HepG2 (cell line): ENCODE measurements around the gene ZNF607. TPM values are rescaled to one million over a fixed set of nuclear protein-coding genes. Genes with fewer than 3 reads are reported as not detected.

Experiments used
- ATAC-seq: fragments of 200-7000 bp; cut with Tn5 transposase; 3 replicates; pipeline ENCODE4 v1.9.1; 2020; ENCODE audit warnings: mild to moderate bottlenecking, moderate library complexity
- BruUV-seq: library from RNA; stranded (reverse); fragments of 400-500 nt; replicated peaks from 2 replicates; lab custom pipeline; 2021; lab: Mats Ljungman, UMichigan
- CTCF ChIA-PET: fragments of 300-600 bp; formaldehyde crosslinking; extraction: SDS; loops from one replicate; lab custom pipeline; 2021; ENCODE audit warnings: low total read pairs, inconsistent platforms, low intra/inter-chr PET ratio; lab: Yijun Ruan, JAX
- POLR2A ChIA-PET: fragments of 350-600 bp; sonication (Branson Sonifier 250); formaldehyde crosslinking; loops from one replicate; lab custom pipeline; 2020; ENCODE audit warnings: antibody characterized with exemption, inconsistent platforms; lab: Yijun Ruan, JAX
- DNase-seq: peaks from one replicate; pipeline ENCODE4 v3.0.0-alpha.2; 2015; ENCODE audit warnings: low spot score
- FAIRE-seq: peaks from 3 replicates; lab custom pipeline; 2011; peaks lifted over from hg19 to GRCh38; lab: Jason Lieb, UNC
- H2AFZ ChIP-seq: one replicate; pipeline ENCODE4 v1.6.1; 2011; ENCODE audit warnings: low read length, inconsistent platforms
- H3K27ac ChIP-seq: fragments of 300-600 bp; 3 replicates; pipeline ENCODE4 v1.8.0; 2011; ENCODE audit warnings: mixed run types, mild to moderate bottlenecking, mixed read lengths, low read length, inconsistent platforms; ENCODE audit not compliant: insufficient read depth; ENCODE audit errors: extremely low read length
- H3K27me3 ChIP-seq, 2 experiments: fragments of 200-600 bp in 1 of 2; 2 replicates in 1 of 2; 3 replicates in 1 of 2; pipeline versions ENCODE4 v1.6.0 to v1.8.0; 2011; ENCODE audit warnings: low read length in 2 of 2, mild to moderate bottlenecking in 2 of 2, moderate library complexity in 2 of 2, inconsistent platforms in 1 of 2; ENCODE audit not compliant: insufficient read depth in 2 of 2, control insufficient read depth in 1 of 2
- H3K36me3 ChIP-seq, 2 experiments: fragments of 200-600 bp in 1 of 2; replicated peaks in 1 of 2; 2 replicates in 1 of 2; 3 replicates in 1 of 2; pipeline versions ENCODE4 v1.5.1 to v1.8.0; 2011; ENCODE audit warnings: low read length in 2 of 2, inconsistent platforms in 1 of 2; ENCODE audit not compliant: insufficient read depth in 2 of 2, control insufficient read depth in 1 of 2
- H3K4me1 ChIP-seq: 2 replicates; pipeline ENCODE4 v1.5.1; 2012; ENCODE audit warnings: low read length, inconsistent platforms; ENCODE audit not compliant: insufficient read depth
- H3K4me2 ChIP-seq: 2 replicates; pipeline ENCODE4 v1.6.0; 2011; ENCODE audit warnings: low read depth, low read length, inconsistent platforms
- H3K4me3 ChIP-seq, 3 experiments: fragments of 200-600 bp in 1 of 3; sonication (generic), shearing (Covaris generic) in 1 of 3; replicated peaks in 1 of 3; 2 replicates each; pipeline ENCODE4 v1.5.1; 2011 to 2016; ENCODE audit warnings: low read length in 3 of 3, inconsistent platforms in 2 of 3, low read depth in 2 of 3, mild to moderate bottlenecking in 2 of 3, control low read depth in 1 of 3, mixed read lengths in 1 of 3; ENCODE audit not compliant: insufficient read depth in 1 of 3
- H3K79me2 ChIP-seq: one replicate; pipeline ENCODE4 v1.6.1; 2011; ENCODE audit warnings: low read length, inconsistent platforms; ENCODE audit not compliant: insufficient read depth
- H3K9ac ChIP-seq: 2 replicates; pipeline ENCODE4 v1.6.0; 2011; ENCODE audit warnings: mild to moderate bottlenecking, low read depth, low read length, inconsistent platforms; ENCODE audit not compliant: insufficient read depth
- H3K9me3 ChIP-seq: 2 replicates; pipeline ENCODE4 v1.5.1; 2012; ENCODE audit warnings: mild to moderate bottlenecking, low read length
- H4K20me1 ChIP-seq: 2 replicates; pipeline ENCODE4 v1.6.0; 2011; ENCODE audit warnings: inconsistent platforms, mild to moderate bottlenecking, low read length, moderate library complexity; ENCODE audit not compliant: insufficient read depth
- CENPT ChIP-seq: sonication (generic); formaldehyde crosslinking; IDR thresholded peaks from 2 replicates; pipeline ENCODE4 v1.8.0; 2022; ENCODE audit warnings: low read depth, mild to moderate bottlenecking, moderate library complexity, missing genetic modification reagents
- EHMT2 ChIP-seq: fragments of 200-600 bp; sonication (generic); IDR thresholded peaks from 2 replicates; pipeline ENCODE4 v1.7.0; 2017; ENCODE audit warnings: antibody characterized with exemption, low read depth, low read length, borderline replicate concordance
- FLYWCH1 ChIP-seq: sonication (generic); formaldehyde crosslinking; IDR thresholded peaks from 2 replicates; pipeline ENCODE4 v1.8.1; 2023; ENCODE audit warnings: mild to moderate bottlenecking, missing genetic modification reagents
- FOSL2 ChIP-seq: sonication (generic); formaldehyde crosslinking; IDR thresholded peaks from 2 replicates; pipeline ENCODE4 v1.4.0; 2020; ENCODE audit warnings: missing genetic modification reagents
- GFI1 ChIP-seq: sonication (generic); formaldehyde crosslinking; IDR thresholded peaks from 2 replicates; pipeline ENCODE4 v1.5.0; 2020; ENCODE audit warnings: missing genetic modification reagents, mild to moderate bottlenecking, borderline replicate concordance
- GLI4 ChIP-seq: sonication (generic); formaldehyde crosslinking; IDR thresholded peaks from 2 replicates; pipeline ENCODE4 v1.5.1; 2020; ENCODE audit warnings: missing genetic modification reagents, mild to moderate bottlenecking, moderate library complexity, borderline replicate concordance
- KDM5A ChIP-seq: fragments of 200-600 bp; sonication (generic); IDR thresholded peaks from 2 replicates; pipeline ENCODE4 v1.7.0; 2018; ENCODE audit warnings: antibody characterized with exemption, mild to moderate bottlenecking, low read length, borderline replicate concordance
- NFKB2 ChIP-seq: sonication (generic); formaldehyde crosslinking; IDR thresholded peaks from 2 replicates; pipeline ENCODE4 v1.4.0; 2020; ENCODE audit warnings: missing genetic modification reagents, borderline replicate concordance
- RFX1 ChIP-seq: fragments of 450-650 bp; IDR thresholded peaks from 2 replicates; pipeline ENCODE4 v1.6.1; 2017
- RFXAP ChIP-seq: sonication (generic); formaldehyde crosslinking; IDR thresholded peaks from 2 replicates; pipeline ENCODE4 v1.4.0; 2020; ENCODE audit warnings: missing genetic modification reagents, borderline replicate concordance
- SAP130 ChIP-seq: IDR thresholded peaks from 2 replicates; pipeline ENCODE4 v1.6.1; 2016; ENCODE audit warnings: low read depth
- SCMH1 ChIP-seq: sonication (generic); formaldehyde crosslinking; IDR thresholded peaks from 2 replicates; pipeline ENCODE4 v1.9.0; 2021; ENCODE audit warnings: missing genetic modification reagents, mild to moderate bottlenecking, borderline replicate concordance
- SIX4 ChIP-seq: sonication (generic); formaldehyde crosslinking; IDR thresholded peaks from 2 replicates; pipeline ENCODE4 v1.4.0; 2020; ENCODE audit warnings: missing genetic modification reagents
- ZNF235 ChIP-seq: sonication (generic); formaldehyde crosslinking; IDR thresholded peaks from 2 replicates; pipeline ENCODE4 v1.8.1; 2023; ENCODE audit warnings: mild to moderate bottlenecking, missing genetic modification reagents, borderline replicate concordance
- ZNF564 ChIP-seq: sonication (generic); formaldehyde crosslinking; IDR thresholded peaks from 2 replicates; pipeline ENCODE4 v1.8.1; 2023; ENCODE audit warnings: mild to moderate bottlenecking, missing genetic modification reagents
- WGBS: methylation state at CpG from one replicate; pipeline ENCODE4 v1.1.6; 2017; ENCODE audit warnings: low lambda C conversion rate; 5-methylcytosine and 5-hydroxymethylcytosine counted together
- in situ Hi-C: cut with HindIII; loops from 2 replicates; pipeline ENCODE4 v1.10.0; 2017; ENCODE audit warnings: low pct_unique_long_range_greater_than_20kb; ENCODE audit not compliant: extremely low pct_ligation_motif_present
- intact Hi-C: fragments of 100-400 bp; cut with micrococcal nuclease; formaldehyde crosslinking; loops from one replicate; pipeline ENCODE4 v1.10.0; 2022; ENCODE audit not compliant: unreplicated experiment
- polyA plus RNA-seq, 8 experiments: library from polyadenylated mRNA; depleted of rRNA in 3 of 8; stranded (reverse) in 7 of 8; unstranded in 1 of 8; fragments of >200 nt; fragmentation: Illumina TruSeq in 4 of 8; extraction: Trizol in 4 of 8; gene quantifications; 2 replicates each; pipeline versions ENCODE4 v1.2.1 to v1.2.3, GENCODE V29; 2011 to 2016; ENCODE audit warnings: low read depth in 4 of 8, missing spikeins in 1 of 8, mixed read lengths in 1 of 8; ENCODE audit not compliant: insufficient read depth in 1 of 8
- total RNA-seq, 5 experiments: library from RNA; depleted of rRNA; stranded (reverse); fragments of >200 nt; fragmentation: Illumina TruSeq; extraction: Trizol; gene quantifications; 2 replicates each; pipeline ENCODE4 v1.2.3, GENCODE V29; 2016; ENCODE audit warnings: low read depth in 1 of 5
- TF ChIP-seq, protein P1 (sequence below): IDR thresholded peaks from 2 replicates; pipeline ENCODE4 v1.4.0; 2020; ENCODE audit warnings: mild to moderate bottlenecking, missing genetic modification reagents

ZNF607 gene
- total and polyA plus RNA-seq, 2 of the 13 experiments (the other 11 are each of a cell fraction or from before 2014, with no cell fraction given) = 3.8 to 8.3 TPM

- 25% methylated on average over 6 of the region's 8 CpGs for WGBS
- Histone ChIP-seq H4K20me1 (no peaks in the 10 kb centered on the region), H2AFZ (no peak overlapping the region), H3K9ac (peak overlapping the region; percentile 82; the same call in 1 of the 2 replicates), H3K36me3 (no peaks in the 10 kb centered on the region), H3K27me3 (no peaks in the 10 kb centered on the region), H3K79me2 (peaks cover 10% of the 10 kb centered on the region), H3K4me3 (peak overlapping the region; percentile 75 to 95 (median 92); a peak in 5 of 6 replicates), H3K27ac (no peak overlapping the region), H3K4me2 (peak overlapping the region; percentile 81)
- CTCF ChIA-PET = no interaction called here
- ATAC-seq = no peak
- FAIRE-seq = no peak
- in situ Hi-C loops = no loop called here
- BruUV-seq = no TSS peak
- TF ChIP-seq ZNF564 (CRISPR knock-in tag) (no peak), KDM5A (peak; percentile 7; the same call in 1 of the 2 replicates), EHMT2 (0 out of 2 replicates have a peak, but pooled peaks have one; percentile 34)
- TF ChIP-seq, all 625 proteins: peak for 2
- POLR2A ChIA-PET = interaction anchor here (0.6 to 2.1 kb wide), 4 partner anchors 28 to 126 kb away, joined by 3 to 8 read pairs (median 5); partner anchors contain the start of gene ZNF573
- no peak for DNase-seq
- peaks cover 9% of the 10 kb centered on the region for H3K4me1 ChIP-seq
- intact Hi-C loops = loop anchor here (1.0 to 5.0 kb wide), 2 partner anchors 59 to 348 kb away; partner anchors contain the start of genes ZNF527 and ZNF573
- no peaks in the 10 kb centered on the region for H3K9me3 ChIP-seq
These were observed 335 bp upstream of the ZNF607 start for GRCh38 chr19:37719927-37720265.

GRCh38 chr19:37718304-37718703 lies 1.3 kb downstream of the ZNF607 start:
- Histone ChIP-seq H3K27me3 (no peaks in the 10 kb centered on the region), H3K36me3 (no peaks in the 10 kb centered on the region), H3K9me3 (no peaks in the 10 kb centered on the region), H3K27ac (peak overlapping the region; percentile 89), H2AFZ (no peak overlapping the region), H3K4me3 (peak overlapping the region; percentile 75 to 95 (median 92)), H4K20me1 (no peaks in the 10 kb centered on the region), H3K4me1 (peaks cover 9% of the 10 kb centered on the region), H3K9ac (peak overlapping the region; percentile 82), H3K79me2 (peaks cover 10% of the 10 kb centered on the region), H3K4me2 (peak overlapping the region; percentile 81)
- DNase-seq = peak; percentile 10
- peak; percentile 58 for FAIRE-seq
- POLR2A ChIA-PET = interaction anchor here (2.1 kb wide), 1 partner anchor 61 kb away, joined by 8 read pairs; the partner anchor contains the start of gene ZNF573
- CTCF ChIA-PET = no interaction called here
- intact Hi-C loops = loop anchor here (5.0 kb wide), 1 partner anchor 346 kb away; the partner anchor contains the start of gene ZNF527
- ATAC-seq = no peak
- in situ Hi-C loops = no loop called here
- BruUV-seq = no TSS peak
- 36% methylated on average over 9 of the region's 10 CpGs for WGBS
- no peak for TF ChIP-seq ZNF235 (CRISPR knock-in tag)
- TF ChIP-seq SIX4 (CRISPR knock-in tag) = no peak
- TF ChIP-seq FLYWCH1 = no peak
- TF ChIP-seq SAP130 (CRISPR knock-in tag) = peak; percentile 22; the same call in 1 of the 2 replicates
- TF ChIP-seq, protein P1, sequence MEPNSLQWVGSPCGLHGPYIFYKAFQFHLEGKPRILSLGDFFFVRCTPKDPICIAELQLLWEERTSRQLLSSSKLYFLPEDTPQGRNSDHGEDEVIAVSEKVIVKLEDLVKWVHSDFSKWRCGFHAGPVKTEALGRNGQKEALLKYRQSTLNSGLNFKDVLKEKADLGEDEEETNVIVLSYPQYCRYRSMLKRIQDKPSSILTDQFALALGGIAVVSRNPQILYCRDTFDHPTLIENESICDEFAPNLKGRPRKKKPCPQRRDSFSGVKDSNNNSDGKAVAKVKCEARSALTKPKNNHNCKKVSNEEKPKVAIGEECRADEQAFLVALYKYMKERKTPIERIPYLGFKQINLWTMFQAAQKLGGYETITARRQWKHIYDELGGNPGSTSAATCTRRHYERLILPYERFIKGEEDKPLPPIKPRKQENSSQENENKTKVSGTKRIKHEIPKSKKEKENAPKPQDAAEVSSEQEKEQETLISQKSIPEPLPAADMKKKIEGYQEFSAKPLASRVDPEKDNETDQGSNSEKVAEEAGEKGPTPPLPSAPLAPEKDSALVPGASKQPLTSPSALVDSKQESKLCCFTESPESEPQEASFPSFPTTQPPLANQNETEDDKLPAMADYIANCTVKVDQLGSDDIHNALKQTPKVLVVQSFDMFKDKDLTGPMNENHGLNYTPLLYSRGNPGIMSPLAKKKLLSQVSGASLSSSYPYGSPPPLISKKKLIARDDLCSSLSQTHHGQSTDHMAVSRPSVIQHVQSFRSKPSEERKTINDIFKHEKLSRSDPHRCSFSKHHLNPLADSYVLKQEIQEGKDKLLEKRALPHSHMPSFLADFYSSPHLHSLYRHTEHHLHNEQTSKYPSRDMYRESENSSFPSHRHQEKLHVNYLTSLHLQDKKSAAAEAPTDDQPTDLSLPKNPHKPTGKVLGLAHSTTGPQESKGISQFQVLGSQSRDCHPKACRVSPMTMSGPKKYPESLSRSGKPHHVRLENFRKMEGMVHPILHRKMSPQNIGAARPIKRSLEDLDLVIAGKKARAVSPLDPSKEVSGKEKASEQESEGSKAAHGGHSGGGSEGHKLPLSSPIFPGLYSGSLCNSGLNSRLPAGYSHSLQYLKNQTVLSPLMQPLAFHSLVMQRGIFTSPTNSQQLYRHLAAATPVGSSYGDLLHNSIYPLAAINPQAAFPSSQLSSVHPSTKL (CRISPR knock-in tag) = 0 out of 2 replicates have a peak, but pooled peaks have one; percentile 6
- TF ChIP-seq NFKB2 (CRISPR knock-in tag) = no peak
- TF ChIP-seq SCMH1 (CRISPR knock-in tag) = no peak
- TF ChIP-seq CENPT (CRISPR knock-in tag) = no peak
- TF ChIP-seq RFX1 = no peak
- TF ChIP-seq FOSL2 (CRISPR knock-in tag) = no peak
- TF ChIP-seq RFXAP (CRISPR knock-in tag) = no peak
- TF ChIP-seq GFI1 = no peak
- no peak for TF ChIP-seq GLI4
